HL-60 (cell line): ENCODE results near the gene RHBDL1.

Experiments used
- POLR2AphosphoS5 ChIP-seq: IDR thresholded peaks from 2 replicates; pipeline ENCODE4 v1.6.1; 2012; ENCODE audit warnings: low read depth
- REST ChIP-seq: IDR thresholded peaks from 2 replicates; pipeline ENCODE4 v1.6.1; 2012; ENCODE audit warnings: low read depth; ENCODE audit not compliant: insufficient replicate concordance
- TF ChIP-seq, protein P1 (sequence below): IDR thresholded peaks from one replicate; pipeline ENCODE4 v1.5.1; 2011; ENCODE audit warnings: low read length, control low read depth, inconsistent platforms; ENCODE audit not compliant: insufficient read depth

GRCh38 chr16:694187-694862, 18.9 kb downstream of the RHBDL1 start:
- TF ChIP-seq, protein P1, sequence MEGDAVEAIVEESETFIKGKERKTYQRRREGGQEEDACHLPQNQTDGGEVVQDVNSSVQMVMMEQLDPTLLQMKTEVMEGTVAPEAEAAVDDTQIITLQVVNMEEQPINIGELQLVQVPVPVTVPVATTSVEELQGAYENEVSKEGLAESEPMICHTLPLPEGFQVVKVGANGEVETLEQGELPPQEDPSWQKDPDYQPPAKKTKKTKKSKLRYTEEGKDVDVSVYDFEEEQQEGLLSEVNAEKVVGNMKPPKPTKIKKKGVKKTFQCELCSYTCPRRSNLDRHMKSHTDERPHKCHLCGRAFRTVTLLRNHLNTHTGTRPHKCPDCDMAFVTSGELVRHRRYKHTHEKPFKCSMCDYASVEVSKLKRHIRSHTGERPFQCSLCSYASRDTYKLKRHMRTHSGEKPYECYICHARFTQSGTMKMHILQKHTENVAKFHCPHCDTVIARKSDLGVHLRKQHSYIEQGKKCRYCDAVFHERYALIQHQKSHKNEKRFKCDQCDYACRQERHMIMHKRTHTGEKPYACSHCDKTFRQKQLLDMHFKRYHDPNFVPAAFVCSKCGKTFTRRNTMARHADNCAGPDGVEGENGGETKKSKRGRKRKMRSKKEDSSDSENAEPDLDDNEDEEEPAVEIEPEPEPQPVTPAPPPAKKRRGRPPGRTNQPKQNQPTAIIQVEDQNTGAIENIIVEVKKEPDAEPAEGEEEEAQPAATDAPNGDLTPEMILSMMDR = no peak
- TF ChIP-seq POLR2AphosphoS5 (no peak), REST (no peak)
